HG02759 (cell line): Measurements from ENCODE around the gene ARHGAP1.

Experiments used
- ATAC-seq: cut with Tn5 transposase; IDR thresholded peaks from one replicate; pipeline ENCODE4 v1.9.1; 2021; ENCODE audit warnings: mild to moderate bottlenecking, moderate library complexity; ENCODE audit not compliant: unreplicated experiment

ARHGAP1 gene

DNA sequence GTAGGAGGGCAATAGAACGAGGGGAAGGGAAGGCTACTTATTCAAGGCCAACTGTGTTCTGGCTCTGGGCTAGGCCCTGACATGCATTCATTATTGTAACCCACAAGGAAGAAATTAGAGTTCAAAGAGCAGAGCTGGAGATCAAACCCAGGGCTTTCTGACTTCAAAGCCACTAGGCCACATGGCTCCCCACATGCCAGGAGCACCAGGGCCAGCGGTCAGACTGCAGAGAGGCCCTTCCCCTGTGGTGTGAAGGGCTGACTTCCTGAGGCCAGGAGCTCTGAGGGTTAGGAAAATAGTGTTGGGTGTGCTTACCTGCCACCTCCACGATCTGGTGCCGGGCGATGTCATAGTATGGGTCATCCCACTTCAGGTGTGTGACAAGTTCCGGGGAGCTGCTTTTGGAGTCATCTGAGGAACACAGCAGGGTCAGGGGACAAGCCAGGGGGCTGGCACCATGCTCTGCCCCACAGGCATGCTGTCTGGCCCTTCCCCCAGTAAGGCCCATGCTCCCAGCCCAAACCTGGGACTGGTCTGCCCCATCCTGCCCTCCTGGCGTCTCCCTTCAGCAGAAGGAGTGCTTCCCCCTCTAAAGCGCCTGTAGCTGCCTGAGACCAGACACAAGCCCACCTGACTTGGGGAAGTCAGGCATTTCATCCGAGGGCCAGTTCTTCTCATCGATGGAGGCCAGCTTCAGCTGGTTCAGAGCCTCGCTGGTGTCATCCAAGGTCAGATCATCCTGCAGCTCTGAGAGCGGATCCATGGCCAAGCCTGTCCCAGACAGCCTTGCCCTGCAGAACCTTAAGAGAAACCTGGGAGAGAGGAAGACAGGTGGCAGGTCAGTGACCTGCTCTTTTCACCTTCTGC lies 4.8 kb downstream of the ARHGAP1 start:
- ATAC-seq, result no peak

DNA sequence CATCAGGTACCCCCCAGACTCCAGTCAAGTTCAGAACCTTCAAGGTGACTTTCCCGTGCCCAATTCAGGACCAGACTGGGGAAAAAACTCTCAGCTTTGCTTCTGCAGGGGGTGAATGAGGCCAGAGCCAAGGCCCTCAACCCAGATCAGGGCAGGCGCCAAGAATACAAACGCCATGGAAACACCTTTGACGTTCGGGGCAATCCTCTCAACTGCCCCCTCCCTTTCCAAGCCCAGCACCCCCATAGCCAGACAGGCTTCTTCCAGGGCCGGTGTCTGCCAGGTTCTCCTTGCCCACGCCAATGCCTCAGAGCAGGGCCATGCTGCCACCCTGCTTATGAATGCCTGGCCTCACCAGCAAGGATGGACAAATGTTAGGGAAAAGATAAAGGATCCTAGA lies 5.8 kb downstream of the ARHGAP1 start:
- no peak for ATAC-seq

DNA sequence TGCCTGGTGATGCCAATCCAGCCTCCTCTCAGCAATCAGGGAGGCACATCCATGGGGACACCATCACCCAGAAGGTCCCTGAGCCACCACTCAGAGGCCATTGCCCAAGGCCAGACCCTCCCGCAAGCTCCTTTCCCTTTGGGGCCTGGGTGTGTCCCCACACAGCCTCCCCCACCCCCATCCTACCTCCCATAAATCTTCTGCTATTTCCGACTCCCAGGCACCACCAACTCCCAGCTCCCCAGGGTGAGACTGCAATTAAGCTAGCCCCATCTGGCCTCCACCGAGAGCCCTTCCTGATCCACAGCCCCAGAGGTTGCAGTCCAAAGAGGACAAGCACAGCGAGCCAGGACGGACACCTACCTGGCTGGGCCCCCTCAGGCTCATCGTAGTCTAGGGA lies 6.3 kb downstream of the ARHGAP1 start:
- no peak for ATAC-seq

DNA sequence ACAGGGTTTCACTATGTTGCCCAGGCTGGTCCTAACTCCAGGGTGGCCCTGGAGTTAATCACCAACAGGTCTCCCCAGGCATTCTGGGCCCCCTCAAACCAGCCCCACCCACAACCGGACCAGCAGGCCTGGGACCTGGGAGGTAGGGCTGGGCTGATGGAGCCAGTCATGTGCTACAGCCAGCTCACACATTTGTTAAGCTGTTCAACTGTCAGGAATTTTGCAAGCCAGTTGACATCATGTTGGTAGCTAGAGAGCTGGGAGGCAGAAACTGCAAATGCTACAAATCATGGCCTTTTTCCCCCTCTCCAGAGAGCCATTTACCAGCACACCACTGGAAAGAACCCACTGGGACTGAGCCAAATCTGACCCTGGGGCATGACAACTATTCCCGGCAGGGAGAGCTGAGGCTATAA lies 6.8 kb downstream of the ARHGAP1 start:
- no peak for ATAC-seq

DNA sequence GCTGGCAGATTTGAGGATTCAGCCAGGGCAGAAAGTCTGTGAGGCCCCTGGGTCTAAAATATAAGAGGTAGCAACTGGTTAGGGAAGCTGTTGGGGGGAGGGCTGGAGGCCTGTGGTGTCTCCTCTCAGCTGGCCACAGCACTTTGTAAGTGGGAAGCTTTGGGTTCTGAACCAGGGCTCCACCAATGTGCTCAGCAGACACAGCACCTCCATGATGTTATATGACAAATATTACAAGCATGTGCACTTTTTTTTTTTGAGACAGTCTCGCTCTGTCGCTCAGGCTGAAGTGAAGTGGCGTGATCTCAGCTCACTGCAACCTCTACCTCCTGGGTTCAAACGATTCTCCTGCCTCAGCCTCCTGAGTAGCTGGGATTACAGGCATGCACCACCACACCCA lies 8.0 kb downstream of the ARHGAP1 start:
- no peak for ATAC-seq

DNA sequence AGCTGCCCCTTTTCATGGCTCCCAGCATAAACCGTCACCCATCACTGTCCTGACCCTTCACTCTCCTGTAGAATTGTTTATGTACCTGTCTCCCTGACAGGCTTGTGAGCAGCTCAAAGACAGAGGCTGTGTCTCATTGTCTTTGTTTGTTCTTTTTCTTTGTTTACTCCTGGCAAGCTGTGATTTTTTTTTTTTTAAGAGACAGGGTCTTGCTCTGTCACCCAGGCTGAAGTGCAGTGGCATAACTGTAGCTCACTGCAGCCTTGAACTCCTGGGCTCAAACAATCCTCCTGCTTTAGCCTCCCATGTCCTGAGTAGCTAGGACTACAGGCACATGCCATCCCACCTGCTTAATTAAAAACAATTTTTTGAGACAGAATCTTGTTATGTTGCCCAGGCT lies 9.7 kb downstream of the ARHGAP1 start:
- no peak for ATAC-seq

DNA sequence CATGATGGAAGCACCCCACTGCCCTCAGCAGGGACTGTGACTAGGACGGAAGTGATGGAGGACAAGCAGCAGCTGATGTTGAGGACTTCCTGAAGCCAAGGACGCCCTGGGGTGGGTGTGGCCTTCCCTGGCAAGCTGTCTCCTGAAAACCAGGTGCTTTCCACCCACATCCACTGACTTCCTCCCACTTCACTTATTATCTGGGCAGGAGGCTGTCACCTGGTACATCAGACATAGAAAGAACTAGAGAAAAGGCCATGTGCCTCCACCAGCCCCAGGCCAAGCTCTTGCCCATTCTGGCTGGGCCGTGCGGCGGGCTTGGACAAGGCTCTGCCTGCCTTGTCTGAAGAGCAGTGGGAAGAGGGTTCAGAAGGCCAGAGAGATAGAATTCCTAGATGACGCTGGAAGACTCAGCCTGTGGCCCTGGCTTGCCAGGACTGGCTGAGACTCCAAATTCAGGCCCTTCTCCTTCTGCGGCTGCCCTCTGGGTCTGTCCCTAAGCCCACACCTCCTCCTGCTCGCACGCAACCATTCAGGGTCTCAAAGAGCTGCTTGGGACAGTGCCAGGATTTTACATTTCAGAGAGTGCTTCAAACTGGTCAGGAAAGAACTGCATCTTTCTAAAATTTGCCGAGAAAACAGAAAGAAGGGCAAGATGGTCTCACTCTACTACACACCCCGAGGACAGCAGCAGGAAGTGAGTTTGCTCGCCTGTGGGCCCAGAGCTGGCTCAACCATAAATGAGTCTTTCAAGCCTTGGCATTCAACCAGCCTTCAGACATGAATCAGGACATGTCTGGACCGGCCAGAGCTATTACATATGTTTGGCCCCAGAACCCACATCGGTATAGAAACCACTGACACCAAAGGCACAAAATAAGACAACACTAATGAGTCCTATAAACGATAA lies 13.3 kb downstream of the ARHGAP1 start:
- no peak for ATAC-seq

DNA sequence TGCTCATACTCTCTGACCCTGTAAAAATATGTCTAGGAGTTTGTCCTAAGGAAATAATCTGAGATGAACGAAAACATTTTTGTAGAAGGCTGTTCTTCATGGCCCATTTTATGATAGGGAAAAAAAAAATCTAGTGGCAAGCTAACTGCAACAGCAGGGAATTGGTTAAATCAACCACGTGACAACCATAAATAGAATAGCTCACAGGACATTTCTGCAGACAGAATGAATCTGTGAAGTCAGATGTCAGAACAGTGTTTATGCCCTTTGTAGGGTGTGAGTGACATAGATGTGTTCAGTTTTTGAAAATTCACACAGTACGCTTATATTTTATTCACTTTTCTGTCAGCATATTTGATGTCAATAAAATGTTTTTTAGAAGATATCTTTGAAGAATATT lies 16.1 kb downstream of the ARHGAP1 start:
- ATAC-seq, result no peak

DNA sequence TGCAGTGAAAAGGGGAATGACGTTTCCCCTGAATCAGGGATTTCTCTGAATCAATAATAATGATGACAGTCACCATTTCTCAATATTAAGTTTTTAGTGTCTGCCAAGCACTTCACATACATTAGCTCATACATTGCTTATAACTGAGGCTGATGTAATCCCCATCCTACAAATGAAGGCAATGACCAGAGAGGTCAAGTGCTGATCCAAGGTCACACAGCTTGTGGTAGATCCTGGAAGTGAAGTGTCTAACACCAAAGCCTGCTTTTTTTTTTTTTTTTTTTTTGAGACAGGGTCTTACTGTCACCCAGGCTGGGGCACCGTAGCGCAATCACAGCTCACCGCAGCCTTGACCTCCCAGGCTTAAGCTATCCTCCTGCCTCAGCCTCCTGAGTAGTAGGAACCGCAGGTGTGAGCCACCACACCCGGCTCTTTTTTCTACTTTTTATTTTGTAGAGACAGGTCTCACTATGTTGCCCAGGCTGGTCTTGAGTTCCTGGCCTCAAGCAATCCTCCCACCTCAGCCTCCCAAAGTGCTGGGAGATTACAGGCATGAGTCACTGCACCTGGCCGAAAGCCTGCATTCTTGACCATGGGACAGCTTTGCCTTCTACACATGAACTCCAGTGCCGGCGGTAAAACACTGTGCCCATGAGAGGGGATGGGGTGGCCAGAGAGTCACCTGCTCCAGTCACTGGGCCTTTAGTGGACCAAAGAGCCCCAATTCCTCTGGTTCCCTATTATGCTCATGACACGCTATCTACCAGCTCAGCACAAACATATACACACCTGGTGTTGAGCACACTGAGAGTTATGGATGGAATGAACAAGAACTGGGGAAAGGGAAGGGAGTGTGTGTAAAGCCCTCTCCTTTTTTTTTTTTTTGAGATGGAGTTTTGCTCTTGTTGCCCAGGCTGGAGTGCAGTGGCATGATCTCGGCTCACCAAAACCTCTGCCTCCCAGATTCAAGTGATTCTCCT lies 17.4 kb downstream of the ARHGAP1 start:
- no peak for ATAC-seq

DNA sequence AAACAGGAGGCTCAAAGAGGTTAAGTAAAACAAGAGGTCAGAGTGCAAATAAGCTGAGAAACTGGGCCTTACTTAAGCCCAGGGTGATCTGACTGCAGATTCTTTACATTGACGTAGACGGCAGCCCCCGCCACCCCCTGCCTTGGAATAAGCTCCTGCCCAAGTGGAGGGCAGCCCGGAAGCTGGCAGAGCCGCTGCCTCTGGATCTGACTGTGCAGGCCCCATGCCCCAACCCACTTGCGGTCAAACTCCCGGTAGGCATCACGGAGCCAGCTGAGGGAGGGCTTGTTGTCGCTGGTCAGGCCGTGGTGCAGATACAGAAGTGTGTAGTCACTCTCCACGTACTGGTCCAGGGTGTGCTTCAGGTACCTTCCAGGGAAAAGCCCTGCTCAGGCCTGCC lies 18.6 kb downstream of the ARHGAP1 start:
- no peak for ATAC-seq

DNA sequence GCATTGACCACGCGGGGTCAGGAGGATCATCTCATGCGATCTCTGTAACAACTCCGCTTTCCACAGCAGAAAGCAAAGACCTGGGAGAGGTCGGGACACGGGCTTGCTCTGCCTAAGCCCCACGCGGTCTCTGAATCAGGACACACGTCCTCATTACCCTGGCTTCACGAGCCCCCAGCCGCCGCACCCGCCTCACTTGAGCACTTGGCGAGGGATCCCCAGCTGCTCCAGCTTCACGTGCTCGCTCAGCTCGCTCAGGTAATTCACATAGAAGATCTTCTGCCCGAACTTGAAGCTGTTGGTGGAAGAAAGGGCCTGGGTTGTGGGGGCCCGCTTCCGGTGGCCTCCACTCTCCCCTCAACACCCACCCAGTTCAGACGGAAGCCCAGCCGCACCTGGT lies 19.6 kb downstream of the ARHGAP1 start:
- ATAC-seq, result no peak

DNA sequence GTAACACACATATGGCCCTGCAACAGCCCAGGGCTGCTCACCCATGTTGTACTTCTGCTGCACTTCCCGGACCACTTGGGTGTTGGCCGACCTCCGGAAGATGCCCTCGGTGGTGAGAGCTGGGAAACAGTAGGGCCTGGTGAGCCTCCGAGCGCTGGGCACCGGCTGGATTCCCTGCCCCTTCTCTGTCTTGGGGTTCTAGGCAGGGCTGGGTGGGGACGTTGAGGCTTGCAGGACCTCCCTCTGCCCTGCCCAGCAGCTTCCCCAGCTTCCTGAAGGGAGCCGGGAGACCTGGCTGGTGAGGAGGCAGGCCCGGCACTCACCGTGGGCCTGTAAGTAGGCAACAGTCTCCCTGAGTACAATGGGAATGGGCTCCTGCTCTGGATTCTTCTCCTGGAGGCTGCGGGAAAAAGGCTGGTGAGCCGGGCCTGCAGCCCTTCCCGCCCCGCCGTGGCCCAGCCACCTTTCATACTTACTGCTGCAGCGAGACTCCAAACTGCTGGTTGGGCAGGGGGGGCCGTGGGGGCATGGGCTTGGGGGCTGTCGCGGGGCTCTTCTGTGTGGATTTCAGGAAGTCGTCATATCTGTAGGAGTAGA lies 20.2 kb downstream of the ARHGAP1 start:
- ATAC-seq, result no peak

DNA sequence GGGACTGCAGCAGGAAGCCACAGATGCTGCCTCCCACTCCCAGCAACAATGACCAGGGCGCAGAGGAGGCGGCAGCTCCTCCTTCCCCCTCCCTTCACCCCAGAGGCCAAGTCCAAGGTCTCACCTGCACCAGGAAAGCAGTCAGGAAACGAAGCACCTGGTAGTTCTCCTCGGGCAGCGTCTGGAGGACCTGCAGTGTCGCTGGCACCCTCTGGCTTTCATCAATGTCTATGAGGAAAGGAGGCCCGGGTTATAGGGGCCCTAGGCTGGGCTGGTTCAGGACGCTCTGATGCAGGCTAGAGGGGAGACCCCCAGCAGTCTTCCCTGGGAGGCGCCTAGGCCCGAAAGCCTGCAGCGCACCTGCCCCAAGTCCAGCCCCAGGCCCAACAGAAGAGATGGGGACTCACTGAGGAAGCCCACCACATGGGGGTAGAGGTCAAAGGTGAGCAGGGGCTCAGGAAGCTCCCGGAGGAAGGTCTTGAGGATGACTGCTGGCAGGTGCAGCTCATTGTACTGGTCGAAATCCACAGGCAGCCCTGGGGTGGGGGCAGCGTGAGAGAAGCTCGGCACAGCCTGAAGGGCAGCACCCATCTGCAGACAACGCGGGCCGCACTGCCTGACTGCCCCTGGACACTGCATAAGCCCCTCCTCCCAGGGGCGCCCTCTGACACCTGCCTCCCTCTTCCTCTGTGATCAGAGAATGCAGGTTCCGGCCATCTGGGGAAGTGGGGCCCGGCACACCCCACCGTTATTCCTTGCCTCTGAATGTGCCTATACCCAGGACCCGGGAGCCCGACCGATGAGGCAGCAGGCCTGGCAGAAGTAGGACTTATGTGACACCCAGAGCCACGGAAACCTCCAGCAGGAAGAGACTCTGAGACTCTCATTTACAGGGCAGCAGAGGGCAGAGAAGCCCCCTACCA lies 20.9 kb downstream of the ARHGAP1 start:
- ATAC-seq, result no peak

DNA sequence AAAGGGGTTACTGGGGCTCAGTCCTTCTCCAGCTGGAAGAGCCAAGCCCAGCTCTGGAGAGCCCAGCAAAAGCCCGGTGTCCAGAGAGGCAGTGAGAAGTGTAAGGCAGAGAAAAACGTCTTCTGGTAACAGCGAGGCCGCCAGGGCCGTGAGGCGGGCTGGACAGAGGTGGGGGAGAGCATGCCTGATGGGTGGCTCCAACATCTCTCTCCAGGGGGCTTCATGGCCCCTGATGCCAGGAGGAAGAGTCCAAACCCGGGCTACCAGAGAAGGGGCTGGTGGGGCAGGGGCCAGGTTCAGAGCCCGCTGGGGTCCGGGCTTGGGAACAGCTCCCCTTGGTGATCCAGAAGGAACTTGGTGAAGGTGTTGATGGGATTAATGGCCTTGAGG lies 21.7 kb downstream of the ARHGAP1 start:
- no peak for ATAC-seq

DNA sequence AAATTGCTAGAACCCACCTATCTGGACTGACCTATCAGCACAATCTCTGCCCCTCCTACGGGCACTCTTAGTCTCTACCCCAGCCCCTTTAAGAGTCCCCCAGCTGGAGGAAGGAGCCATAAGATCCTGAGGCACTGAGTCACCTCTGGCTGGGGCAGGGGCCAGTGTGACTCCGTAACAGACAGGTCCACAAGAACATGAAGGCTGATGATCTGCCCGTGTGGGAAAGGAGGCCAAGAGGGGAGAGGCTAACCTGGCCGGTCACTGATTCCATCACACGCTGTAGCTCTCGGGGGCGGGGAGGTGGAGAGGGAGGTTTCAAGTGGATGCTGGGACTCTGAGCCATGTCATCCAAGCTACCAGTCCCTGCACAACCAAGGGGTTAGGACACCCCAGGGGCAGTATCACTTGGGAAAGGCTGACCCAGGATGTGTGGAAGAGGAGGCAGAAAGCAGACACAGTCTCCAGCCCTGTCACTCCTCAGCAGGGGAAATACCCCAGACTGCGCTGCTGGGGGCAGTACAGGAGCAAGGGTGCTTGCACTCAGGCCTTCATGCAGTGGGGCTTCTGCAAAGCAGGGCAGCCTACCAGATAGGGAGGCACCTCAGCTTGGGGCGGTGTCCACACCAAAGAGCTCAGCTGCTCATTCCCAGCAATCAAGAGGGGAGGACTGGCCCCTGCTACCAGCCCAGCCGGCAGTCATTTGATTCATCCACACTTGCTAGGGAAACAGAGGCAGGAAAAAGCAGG lies 22.3 kb downstream of the ARHGAP1 start:
- ATAC-seq, result no peak

DNA sequence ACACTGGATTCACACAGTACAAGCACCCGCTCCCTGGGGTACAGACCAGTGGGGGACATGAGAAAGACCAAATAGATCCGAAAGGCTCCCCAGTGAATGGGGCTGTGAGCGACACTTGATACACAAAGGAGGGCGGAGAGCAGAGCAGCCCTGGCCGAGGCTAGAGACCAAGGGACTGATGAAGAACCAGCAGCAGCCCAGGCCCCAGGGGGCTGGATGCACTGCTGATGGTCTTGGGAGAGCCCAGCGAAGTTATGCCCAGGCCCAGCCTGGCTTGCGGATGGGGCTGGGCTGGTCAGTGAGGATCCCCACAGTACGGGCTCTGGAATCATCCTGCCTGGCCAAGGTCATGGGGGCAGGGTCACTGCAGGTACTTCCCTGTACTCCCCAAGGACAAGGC lies 23.2 kb downstream of the ARHGAP1 start:
- ATAC-seq, result no peak

DNA sequence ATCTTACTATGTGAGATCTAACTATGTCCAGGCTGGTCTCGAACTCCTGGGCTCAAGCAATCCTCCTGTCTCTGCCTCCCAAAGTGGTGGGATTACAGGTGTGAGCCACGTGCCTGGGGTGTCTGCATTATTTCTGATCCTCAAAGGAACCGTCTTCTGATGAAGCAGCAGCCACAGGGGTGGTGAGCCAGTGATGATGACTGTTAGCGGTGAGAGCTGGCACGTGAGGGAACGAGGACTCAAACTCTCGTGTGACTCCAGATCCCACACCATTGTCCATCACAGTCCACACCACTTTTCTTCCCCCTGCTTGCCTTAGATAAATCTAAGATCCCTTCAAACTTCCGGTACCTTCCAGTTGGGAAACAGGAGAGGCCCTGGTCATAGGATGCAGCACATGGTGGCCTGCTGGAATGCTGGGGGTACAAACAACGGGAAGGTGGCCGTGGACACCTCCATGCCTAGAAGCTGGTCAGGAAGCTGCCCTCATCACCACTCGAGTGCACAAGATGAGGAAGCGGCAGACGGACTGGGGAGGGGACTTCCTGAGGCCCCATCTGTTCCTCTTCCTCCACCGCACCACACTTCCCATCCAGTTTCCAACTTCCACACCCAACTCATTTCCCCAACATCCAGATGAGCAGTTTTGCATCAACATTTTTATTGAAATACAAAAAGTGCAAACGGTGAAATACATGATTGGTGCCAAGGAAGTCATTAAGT lies 23.8 kb downstream of the ARHGAP1 start:
- ATAC-seq, result no peak

DNA sequence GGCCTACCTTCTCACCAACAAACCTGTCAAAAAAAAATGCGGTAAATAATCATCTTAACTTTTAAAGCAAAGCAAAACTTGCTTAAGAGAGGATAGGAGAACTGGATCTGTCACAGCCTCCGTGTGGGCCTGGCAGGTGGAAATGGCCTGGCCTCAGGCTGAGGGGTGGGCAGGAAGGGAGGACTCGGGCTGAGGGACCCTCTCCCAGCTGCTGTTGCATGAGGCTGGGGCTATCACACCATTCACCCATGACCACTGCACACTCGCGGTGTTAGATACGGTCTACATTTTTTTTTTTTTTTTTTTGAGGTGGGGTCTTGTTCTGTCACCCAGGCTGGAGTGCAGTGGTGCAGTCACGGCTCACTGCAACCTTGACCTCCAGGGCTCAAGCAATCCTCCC lies 24.5 kb downstream of the ARHGAP1 start:
- ATAC-seq, result no peak
